Measurements from ENCODE around the gene ABCA9.
A peak's percentile ranks its signal among the peaks of the same experiment; 100 is the strongest.
"Not testable (repeated sequence)": the region's sequence is repeated elsewhere in the genome, so short reads cannot be mapped to it uniquely, and the experiment has no call there.

The ABCA9 gene

DNA sequence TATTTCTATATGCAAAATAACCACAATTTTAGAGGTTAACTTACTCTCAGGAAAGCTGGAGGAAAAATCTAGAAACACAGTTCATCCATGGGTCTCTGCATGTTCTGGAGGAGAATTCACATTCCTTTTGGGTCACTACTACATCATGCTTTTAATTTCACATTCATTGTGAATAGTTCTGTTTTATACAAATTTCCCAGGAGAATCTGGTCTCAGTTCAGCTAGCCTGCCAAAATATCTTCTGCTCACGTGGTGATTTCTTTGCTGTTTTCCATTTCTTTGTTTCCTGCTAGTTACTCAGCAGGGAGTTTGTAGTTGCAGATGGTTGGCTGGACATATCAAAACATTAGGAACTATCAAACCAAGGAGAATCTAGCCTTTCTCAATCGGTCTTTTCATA, at the start of gene ABCA9:
Gene ABCA9 (minus strand): TSS at position 106 of the 400 bp plus-strand sequence. CDS start 9,801 bp downstream, outside the sequence.
- no peak for DNase-seq

DNA sequence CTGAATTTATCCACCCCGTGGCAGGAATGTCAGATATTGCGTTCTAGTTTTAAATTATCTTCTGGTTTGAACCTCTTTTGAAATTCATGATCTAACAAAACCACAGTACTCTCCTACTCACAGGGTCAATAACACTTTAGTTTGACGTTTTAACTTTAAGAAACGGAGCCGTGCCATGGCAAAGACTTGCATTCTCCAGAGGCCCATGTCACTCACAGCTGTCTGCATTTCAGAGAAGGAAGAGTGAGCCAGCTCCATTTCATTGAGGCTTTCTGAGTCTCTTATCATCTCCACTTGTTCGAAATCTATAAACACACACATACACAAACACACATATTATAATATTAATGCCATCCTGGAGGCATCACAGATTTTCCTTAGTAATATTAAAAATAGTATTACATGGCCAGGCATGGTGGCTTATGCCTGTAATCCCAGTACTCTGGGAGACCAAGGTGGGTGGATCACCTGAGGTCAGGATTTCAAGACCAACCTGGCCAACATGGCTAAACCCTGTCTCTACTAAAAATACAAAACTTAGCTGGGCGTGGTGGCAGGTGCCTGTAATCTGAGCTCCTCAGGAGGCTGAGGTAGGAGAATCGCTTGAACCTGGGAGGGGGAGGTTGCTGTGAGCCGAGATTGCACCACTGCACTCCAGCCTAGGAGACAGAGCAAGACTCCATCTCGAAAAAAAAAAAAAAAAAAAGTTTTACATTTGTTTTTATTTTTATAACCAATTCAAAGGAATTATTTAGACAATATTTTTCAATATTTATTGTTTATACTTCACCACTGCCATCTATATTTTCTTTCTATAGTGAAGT, 45.4 kb upstream of the ABCA9 start:
- DNase-seq: no peak

DNA sequence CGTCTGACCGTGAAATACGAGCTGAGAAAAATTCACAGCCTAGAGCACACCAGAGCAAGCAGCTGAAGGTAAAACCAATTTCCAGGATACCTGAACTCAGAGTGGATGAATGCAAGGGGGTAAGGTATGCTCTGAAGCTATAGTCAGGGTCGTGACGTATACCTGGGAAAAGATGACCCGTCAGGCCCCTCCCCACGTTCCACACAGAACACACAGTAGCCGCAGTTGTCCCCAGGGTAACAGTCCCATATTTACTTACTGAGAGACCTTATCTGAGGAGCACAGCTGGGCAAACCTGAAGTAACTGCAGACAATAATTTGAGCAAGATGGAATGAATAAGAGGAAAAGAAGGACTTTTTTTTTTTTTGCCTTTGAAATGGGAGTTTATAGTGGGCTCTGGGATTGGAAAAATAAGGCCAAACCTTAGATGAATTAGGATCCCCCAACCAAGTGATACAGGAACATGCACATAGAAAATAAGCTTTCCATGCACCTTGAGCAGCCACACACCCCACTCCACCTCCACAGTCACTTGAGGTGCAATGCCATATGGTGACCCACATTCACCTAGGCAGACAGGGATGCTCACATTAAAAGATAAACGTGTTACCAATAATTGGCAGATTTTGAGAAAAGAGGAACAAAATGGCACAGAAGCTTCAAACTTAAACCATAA, 43.0 kb upstream of the ABCA9 start:
- DNase-seq: no peak

DNA sequence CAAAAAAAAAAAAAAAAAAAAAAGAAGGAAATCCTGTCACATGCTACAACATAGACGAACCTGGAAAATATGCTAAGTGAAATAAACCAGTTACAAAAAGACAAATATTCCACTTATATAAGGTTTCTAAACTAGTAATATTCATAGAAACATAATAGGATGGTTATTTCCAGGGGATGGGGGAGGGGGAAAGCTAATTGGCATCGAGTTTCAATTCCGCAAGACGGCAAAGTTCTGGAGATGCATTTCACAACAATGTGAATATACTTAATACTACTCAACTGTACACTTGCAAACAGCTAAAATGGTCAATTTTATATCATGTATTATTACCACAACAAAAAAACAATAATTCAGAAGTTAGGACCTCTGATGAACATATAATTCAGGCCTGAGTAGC, 37.9 kb upstream of the ABCA9 start:
- no peak for DNase-seq

GRCh38 chr17:69096541-69096940, 35.8 kb upstream of the ABCA9 start:
- DNase-seq: no peak

DNA sequence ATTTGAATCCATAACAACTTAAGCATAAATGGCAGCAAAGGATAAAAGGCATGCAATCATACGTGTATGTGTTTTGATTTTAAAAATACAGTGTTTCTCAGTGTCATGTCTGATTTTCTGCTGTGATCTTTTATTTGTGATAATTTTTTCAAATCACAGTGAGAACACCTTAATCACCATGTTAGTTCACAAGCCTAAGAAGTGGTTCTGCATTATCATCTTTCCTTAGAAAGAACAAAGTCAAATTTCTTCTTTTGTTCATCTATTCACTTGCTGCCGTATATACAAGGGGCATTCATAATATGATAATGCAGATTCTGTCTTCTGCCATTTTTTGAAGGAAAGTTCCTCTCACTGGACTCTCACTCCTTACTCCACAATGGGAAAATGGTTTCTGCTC, 33.3 kb upstream of the ABCA9 start:
- no peak for DNase-seq

GRCh38 chr17:69093279-69093789, 32.6 kb upstream of the ABCA9 start:
- peak in 1 of 2 donors; percentile 77 for DNase-seq

- no peak for DNase-seq
Observed at GRCh38 chr17:69090365-69090764, 29.6 kb upstream of the ABCA9 start.

- no peak for DNase-seq
Observed at GRCh38 chr17:69088643-69089200, 28.0 kb upstream of the ABCA9 start.

- DNase-seq: no peak
Observed at GRCh38 chr17:69086641-69087040, 25.9 kb upstream of the ABCA9 start.

DNA sequence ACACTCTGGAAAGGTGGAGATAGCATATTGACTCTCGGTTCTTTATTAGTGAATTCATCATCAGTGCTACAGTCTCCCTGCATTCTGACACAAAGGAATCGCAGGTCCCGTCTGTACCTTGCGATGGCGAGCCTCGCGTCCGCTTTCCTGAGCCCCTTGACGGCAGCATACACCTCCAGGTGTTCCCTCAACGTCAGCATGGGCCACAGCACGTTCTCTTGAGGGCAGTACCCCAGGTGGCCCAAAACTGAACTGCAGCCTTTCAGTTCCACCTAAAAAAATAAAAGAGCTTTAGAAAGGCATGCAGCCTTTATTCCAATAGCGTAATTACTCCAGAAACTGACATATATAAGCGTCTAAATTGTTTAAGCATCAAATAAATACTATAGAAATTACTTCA, 24.2 kb upstream of the ABCA9 start:
- DNase-seq: no peak

DNA sequence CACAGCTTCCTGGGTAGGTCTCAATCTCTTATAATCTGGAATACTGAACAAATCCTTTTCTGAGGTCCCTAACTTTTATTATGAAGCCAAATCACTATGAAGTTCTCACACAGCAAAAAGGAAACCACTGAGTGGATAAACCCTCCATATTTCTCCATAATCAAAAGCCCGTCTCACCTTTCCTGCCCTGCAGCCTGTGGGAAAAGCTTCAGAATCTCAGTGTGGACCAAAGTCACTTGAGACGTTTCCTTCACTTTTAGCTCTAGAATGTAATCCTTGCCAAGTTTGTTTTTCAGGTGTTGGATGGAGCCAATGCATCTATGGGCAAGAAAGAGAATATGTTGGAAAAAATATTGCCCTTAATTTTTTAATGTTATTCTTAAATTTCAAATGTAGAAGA, 22.0 kb upstream of the ABCA9 start:
- no peak for DNase-seq

- no peak for DNase-seq
Observed at GRCh38 chr17:69078864-69079263, 18.1 kb upstream of the ABCA9 start.

DNA sequence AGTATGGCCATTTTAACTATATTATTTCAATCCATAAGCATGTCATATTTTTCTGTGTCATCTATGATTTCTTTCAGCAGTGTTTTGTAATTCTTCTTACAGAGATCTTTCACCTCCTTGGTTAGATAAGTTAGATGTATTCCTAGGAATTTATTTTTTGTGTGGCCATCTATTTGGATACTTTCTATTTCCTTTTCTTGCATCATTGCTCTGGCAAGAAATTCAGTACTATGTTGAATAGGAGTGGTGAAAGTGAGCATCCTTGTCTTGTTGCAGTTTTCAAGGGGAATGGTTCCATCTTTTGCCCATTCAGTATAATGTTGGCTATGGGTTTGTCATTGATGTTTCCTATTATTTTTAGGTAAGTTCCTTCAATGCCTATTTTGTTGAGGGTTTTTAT, 15.1 kb upstream of the ABCA9 start:
- no peak for DNase-seq

DNA sequence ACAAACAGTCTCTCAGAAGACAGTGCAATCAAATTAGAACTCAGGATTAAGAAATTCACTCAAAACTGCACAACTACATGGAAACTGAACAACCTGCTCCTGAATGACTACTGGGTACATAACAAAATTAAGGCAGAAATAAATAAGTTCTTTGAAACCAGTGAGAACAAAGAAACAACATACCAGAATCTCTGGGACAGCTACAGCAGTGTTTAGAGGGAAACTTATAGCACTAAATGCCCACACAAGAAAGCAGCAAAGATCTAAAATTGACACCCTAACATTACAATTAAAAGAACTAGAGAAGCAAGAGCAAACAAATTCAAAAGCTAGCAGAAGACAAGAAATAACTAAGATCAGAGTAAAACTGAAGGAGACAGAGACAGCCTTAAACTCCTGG, 12.7 kb upstream of the ABCA9 start:
- not testable (repeated sequence) for DNase-seq

DNA sequence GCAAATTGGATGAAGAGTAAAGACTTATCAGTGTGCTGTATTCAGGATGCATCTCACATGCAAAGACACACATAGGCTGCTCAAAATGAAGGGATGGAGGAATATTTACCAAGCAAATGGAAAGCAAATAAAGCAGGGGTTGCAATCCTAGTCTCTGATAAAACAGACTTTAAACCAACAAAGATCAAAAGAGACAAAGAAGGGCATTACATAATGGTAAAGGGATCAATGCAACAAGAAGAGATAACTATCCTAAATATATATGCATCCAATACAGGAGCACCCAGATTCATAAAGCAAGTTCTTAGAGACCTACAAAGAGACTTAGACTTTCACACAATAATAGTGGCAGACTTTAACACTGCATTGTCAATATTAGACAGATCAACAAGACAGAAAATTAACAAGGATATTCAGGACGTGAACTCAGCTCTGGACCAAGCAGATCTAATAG, 12.1 kb upstream of the ABCA9 start:
- DNase-seq: not testable (repeated sequence)

GRCh38 chr17:69071233-69071586, 10.5 kb upstream of the ABCA9 start:
- not testable (repeated sequence) for DNase-seq

DNA sequence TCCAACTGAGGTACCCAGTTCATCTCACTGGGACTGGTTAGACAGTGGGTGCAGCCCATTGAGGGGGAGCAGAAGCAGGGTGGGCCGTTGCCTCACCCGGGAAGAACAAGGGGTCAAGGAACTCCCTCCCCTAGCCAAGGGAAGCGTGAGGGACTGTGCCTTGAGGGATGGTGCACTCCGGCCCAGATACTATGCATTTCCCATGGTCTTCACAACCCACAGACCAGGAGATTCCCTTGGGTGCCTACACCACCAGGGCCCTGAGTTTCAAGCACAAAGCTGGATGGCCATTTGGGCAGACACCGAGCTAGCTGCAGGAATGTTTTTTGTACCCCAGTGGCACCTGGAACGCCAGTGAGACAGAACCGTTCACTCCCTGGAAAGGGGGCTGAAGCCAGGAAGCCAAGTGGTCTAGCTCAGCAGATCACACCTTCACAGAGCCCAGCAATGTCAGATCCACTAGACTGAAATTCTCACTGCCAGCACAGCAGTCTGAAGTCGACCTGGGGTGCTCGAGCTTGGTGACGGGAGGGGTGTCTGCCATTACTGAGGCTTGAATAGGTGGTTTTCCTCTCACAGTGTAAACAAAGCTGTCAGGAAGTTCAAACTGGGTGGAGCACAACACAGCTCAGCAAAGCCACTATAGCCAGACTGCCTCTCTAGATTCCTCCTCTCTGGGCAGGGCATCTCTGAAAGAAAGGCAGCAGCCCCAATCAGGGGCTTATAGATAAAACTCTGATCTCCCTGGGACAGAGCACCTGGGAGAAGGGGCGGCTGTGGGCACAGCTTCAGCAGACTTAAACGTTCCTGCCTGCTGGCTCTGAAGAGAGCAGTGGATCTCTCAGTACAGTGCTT, 9.9 kb upstream of the ABCA9 start:
- DNase-seq: not testable (repeated sequence)

DNA sequence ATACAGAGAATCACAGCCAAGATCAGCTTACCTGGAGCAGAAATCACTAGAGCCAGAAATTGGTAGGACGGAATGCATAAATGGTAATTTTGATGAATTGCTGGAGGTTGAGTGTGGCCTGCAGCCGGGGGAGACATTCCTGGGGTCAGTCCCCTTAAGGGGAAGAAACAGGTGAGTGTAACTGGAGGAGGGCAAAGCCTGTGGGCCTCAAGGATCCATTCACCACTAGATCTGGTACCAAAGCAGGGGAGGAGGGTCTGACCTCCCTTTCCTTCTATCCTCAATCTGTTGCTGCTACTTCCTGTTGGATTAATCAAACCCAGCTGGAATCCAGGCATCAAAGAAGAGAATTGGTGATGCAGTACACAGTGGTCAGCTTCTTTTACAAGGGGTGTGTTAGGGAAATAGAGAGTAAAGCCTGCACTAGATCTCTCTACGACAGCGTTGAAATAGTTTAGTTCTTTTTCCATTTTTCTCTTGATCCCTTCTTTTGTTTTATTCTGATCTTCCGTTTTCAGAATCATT, 8.6 kb upstream of the ABCA9 start:
- DNase-seq: no peak

GRCh38 chr17:69067274-69068047, 6.7 kb upstream of the ABCA9 start:
- no peak for DNase-seq

DNA sequence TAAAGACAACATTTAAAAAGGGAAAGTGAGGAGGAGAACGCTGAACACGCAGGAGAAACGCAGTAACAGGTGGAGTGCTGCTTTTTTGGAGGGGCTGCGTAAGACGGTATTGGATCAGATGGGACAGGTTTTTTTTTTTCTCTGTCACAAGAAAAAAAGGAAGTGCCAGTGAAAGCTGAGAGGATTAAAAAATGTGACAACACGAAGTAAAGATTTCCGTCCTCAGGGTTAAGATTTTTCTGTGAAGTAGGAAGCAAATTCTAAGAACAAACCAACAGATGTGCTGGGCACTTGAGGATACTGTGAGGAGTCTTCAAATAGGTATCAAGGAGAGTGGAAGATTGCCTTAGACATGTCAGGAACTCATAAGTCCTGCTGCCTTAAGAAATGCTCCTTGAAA, 5.8 kb upstream of the ABCA9 start:
- DNase-seq: peak in 1 of 2 donors; percentile 69

DNA sequence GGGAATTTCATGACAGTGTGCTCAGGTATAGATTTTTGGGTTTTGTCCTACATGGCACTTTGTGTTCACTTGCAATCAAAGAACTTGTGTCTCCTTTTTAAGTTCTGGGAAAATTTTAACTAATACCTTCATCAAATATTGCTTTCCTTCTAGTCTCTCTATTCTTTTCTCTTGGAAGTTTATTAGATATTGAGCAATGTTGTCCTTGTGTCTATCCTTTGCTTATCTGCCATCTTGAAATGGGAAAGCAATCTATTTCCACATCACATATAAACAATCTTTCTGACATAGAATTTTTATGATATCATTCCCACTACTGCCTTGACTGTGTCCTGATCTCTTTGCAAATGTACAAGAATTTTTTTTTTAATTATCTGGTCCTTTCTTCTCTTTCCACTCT, 4.4 kb upstream of the ABCA9 start:
- DNase-seq: no peak
